CD4-positive, alpha-beta T cell treated with Interleukin-4 for 1 hour (primary cell): ENCODE data around the gene AWAT2.

Experiments used
- DNase-seq, 2 donors: peaks; one replicate each; pipeline ENCODE4 v3.0.0-alpha.2; 2020 to 2022

AWAT2 gene

DNA sequence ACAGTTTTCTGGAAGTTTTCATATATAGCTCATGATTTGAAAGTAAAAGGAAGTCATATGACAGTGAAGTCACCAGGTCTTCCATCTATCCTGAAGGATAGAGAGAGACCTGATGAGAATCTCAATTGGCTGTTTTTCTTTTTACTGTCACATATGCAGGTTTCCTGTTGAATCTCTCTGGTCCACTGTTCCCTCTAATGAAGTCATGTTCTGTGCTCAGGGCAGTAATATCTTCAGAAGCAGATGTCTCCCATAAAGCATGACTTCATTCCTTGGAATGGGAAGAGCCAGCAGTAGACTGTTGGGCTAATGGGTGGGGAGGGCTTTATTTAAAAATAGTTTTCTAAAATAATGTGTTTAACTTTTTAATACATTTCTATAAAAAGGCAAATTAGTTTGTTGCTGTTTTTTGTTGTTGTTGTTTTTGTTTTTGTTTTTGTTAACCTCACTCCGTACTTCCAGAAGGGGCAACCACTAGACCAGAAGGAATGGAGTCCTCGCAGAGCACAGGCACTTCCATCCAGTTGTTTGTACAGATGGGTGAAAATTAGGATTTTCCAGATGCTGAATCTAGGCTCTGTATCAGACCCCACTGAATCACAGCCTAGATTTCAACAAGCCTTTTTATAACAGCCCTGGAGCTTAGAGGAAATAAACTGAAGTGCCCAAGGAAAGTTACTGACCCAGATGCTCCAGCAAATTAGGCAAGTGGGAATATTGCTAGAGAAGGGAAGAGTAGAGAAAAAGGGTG lies 54.2 kb downstream of the AWAT2 start:
- DNase-seq, result no peak

DNA sequence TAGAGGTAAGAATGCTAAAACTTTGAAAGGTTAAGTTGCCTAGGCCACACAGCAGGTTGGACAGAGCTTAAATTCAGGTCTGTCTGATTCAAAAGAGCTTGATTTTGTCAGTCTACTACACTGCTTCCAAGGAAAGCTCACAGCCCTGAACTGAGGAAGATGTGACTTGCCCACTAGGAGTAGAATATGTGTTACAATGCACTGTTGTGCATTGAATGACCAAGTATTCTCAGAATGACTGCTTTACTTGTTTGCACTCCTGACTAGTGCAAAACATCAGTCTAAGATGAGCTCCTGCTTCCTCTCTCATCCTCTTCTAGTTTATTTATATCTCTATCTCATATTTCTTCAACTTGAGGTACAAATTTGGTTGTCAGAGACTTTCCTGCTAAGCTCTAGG lies 56.2 kb downstream of the AWAT2 start:
- no peak for DNase-seq

DNA sequence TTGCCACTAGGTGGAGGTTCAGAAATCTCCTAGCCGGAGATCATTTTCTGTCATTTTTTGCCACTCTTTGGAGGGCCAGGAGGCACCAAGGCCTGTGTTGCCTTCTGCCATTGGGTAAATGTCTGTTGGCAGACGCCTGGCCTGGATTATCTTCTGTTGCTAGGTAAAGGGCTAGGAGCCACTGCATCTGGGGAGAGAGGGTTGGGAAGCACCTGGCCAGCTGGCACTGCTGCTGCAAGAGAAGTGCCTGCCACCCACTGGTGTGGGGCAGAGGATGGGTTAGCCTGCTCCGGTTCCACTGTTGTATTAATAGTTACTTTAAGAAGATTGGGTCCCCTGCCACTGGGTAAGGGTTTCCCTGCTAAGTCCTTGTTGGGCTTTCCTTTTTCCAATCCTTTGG lies 58.1 kb downstream of the AWAT2 start:
- no peak for DNase-seq
